K562 (cell line): ENCODE measurements around the gene TMEM217. TPM values are rescaled to one million over a fixed set of nuclear protein-coding genes. Genes with fewer than 3 reads are reported as not detected.

Experiments
- ARID3A ChIP-seq: IDR thresholded peaks from 2 replicates; pipeline ENCODE4 v1.6.1; 2012; ENCODE audit warnings: low read depth, low read length, improper control_type of control experiment, borderline replicate concordance
- BCL6 ChIP-seq: fragments of 250-450 bp; sonication (Bioruptor Pico); IDR thresholded peaks from 2 replicates; pipeline ENCODE4 v1.4.0; 2020
- CC2D1A ChIP-seq: fragments of 450-650 bp; IDR thresholded peaks from 2 replicates; pipeline ENCODE4 v1.6.1; 2017; ENCODE audit warnings: mild to moderate bottlenecking
- FOXK1 ChIP-seq: sonication (generic); formaldehyde crosslinking; IDR thresholded peaks from 2 replicates; pipeline ENCODE4 v1.8.0; 2022; ENCODE audit warnings: missing genetic modification reagents, mild to moderate bottlenecking, borderline replicate concordance
- HMGN3 ChIP-seq: IDR thresholded peaks from 2 replicates; pipeline ENCODE4 v1.6.1; 2011; ENCODE audit warnings: borderline replicate concordance, low read depth, mild to moderate bottlenecking, mixed read lengths, low read length; ENCODE audit not compliant: insufficient read length; ENCODE audit errors: extremely low read depth
- ILF3 ChIP-seq: fragments of 450-650 bp; IDR thresholded peaks from 2 replicates; pipeline ENCODE4 v1.6.1; 2018; ENCODE audit warnings: antibody characterized with exemption, mild to moderate bottlenecking, moderate library complexity, borderline replicate concordance
- KAT7 ChIP-seq: sonication (generic); formaldehyde crosslinking; IDR thresholded peaks from 2 replicates; pipeline ENCODE4 v1.8.0; 2022; ENCODE audit warnings: missing genetic modification reagents, mild to moderate bottlenecking, borderline replicate concordance
- MITF ChIP-seq: IDR thresholded peaks from 2 replicates; pipeline ENCODE4 v1.6.1; 2014; ENCODE audit warnings: antibody characterized with exemption
- POLR3A ChIP-seq: IDR thresholded peaks from 2 replicates; pipeline ENCODE4 v1.6.1; 2011; ENCODE audit warnings: borderline replicate concordance, mild to moderate bottlenecking, moderate library complexity; ENCODE audit not compliant: insufficient read length, insufficient read depth; ENCODE audit errors: extremely low read depth
- PRMT5 ChIP-seq: sonication (generic); formaldehyde crosslinking; IDR thresholded peaks from 2 replicates; pipeline ENCODE4 v1.5.0; 2020; ENCODE audit warnings: missing genetic modification reagents
- PTTG1 ChIP-seq: fragments of 450-650 bp; IDR thresholded peaks from 2 replicates; pipeline ENCODE4 v1.6.1; 2016; ENCODE audit warnings: low read depth, mild to moderate bottlenecking, missing genetic modification characterization, missing compliant biosample characterization
- SMAD2 ChIP-seq: fragments of 150-350 bp; IDR thresholded peaks from 2 replicates; pipeline ENCODE4 v1.6.1; 2014; ENCODE audit warnings: low read depth, mild to moderate bottlenecking, low read length
- XRCC4 ChIP-seq: IDR thresholded peaks from one replicate; pipeline ENCODE4 v1.6.1; 2011; ENCODE audit not compliant: insufficient read depth, insufficient read length; ENCODE audit errors: extremely low read depth
- ZNF707 ChIP-seq: fragments of 250-450 bp; sonication (Bioruptor Pico); conservative IDR thresholded peaks from 2 replicates; pipeline ENCODE4 v1.8.0; 2022; ENCODE audit warnings: inconsistent platforms, mild to moderate bottlenecking, moderate library complexity
- ZNF785 ChIP-seq: fragments of 250-450 bp; sonication (Bioruptor Pico); IDR thresholded peaks from 2 replicates; pipeline ENCODE4 v1.4.0; 2020; ENCODE audit warnings: mild to moderate bottlenecking
- polyA plus RNA-seq, 8 experiments: library from polyadenylated mRNA; depleted of rRNA in 4 of 8; stranded (reverse) in 5 of 8; unstranded in 3 of 8; fragments of >200 nt; fragmentation: Nextera tagmentation in 2 of 8; fragmentation: Illumina TruSeq in 1 of 8; extraction: Ambion mirVana in 2 of 8; extraction: Trizol in 1 of 8; gene quantifications; 2 replicates each; pipeline versions ENCODE4 v1.2.1 to v1.2.3, GENCODE V29; 2011 to 2014; ENCODE audit warnings: inconsistent platforms in 1 of 8, missing spikeins in 1 of 8
- total RNA-seq, 7 experiments: library from RNA; depleted of rRNA in 6 of 7; stranded (reverse); fragments of >200 nt in 6 of 7; fragmentation: Illumina TruSeq in 2 of 7; extraction: Trizol in 2 of 7; gene quantifications; 2 replicates each; pipeline versions ENCODE4 v1.2.1 to v1.2.3, GENCODE V29; 2011 to 2021; ENCODE audit warnings: low replicate concordance in 1 of 7
- TF ChIP-seq, protein P1 (sequence below): fragments of 200-800 bp; sonication (Bioruptor generic); IDR thresholded peaks from 2 replicates; pipeline ENCODE4 v1.6.1; 2017; ENCODE audit warnings: missing genetic modification characterization, missing compliant biosample characterization
- TF ChIP-seq, protein P2 (sequence below): fragments of 450-650 bp; formaldehyde crosslinking; IDR thresholded peaks from 2 replicates; pipeline ENCODE4 v1.4.0; 2020; ENCODE audit warnings: mild to moderate bottlenecking, moderate library complexity
- TF ChIP-seq, protein P3 (sequence below): fragments of 450-650 bp; IDR thresholded peaks from 2 replicates; pipeline ENCODE4 v1.7.1; 2018; ENCODE audit warnings: mild to moderate bottlenecking, low read depth; ENCODE audit not compliant: partially characterized antibody

Gene TMEM217
- total and polyA plus RNA-seq, 9 of the 15 experiments (the other 6 are each of a cell fraction or from before 2014, with no cell fraction given), result 1.3 to 8.0 (median 1.9) TPM

DNA sequence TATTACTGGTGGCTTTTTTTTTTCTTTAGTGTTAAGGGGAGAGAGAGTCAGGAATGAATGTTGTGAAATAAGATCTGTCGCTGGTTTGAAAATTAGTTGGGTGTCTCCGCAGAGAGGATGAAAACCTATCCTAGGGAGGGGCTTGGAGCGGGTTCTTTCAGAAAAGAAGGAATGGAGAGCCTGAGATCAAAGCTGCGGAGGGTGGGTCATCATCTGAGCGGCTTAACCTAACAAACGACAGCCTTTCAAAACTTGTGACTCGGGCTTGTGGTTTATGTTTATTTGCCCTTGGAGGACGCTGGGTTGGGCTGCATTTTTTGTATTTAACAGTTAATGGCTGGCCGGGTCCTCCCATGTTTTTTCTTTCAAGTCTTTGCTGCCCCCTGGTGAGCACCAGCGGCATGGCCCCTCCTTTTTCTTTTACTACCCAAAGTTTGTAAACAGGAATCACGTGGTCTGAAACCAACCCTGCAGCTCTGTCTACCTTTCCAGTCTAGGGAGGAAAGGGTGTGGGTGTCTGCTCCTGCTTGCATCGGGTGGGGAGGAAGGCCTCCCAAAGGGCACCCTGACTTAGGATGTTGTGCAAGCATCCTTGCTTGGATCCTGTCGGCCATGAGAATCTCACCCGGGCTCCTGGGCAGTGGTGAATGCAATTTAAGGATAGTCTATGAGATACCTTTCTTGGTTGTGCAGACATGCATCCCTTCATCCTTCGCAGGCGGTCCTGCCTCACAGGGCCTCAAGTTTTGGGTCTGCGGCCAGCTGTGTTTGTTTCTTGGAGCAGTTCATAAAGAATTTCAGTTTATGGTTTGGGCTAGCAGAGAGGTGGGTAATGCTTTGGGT is 85.8 kb downstream of the TMEM217 start (continued):
- no peak for TF ChIP-seq POLR3A
- TF ChIP-seq MITF, result peak; percentile 62; the same call in 1 of the 2 replicates
- TF ChIP-seq, protein P1, sequence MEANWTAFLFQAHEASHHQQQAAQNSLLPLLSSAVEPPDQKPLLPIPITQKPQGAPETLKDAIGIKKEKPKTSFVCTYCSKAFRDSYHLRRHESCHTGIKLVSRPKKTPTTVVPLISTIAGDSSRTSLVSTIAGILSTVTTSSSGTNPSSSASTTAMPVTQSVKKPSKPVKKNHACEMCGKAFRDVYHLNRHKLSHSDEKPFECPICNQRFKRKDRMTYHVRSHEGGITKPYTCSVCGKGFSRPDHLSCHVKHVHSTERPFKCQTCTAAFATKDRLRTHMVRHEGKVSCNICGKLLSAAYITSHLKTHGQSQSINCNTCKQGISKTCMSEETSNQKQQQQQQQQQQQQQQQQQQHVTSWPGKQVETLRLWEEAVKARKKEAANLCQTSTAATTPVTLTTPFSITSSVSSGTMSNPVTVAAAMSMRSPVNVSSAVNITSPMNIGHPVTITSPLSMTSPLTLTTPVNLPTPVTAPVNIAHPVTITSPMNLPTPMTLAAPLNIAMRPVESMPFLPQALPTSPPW (CRISPR knock-in tag), result peak; percentile 87
- no peak for TF ChIP-seq ILF3
- TF ChIP-seq FOXK1 (CRISPR knock-in tag), result peak; percentile 98
- no peak for TF ChIP-seq ZNF785 (CRISPR knock-in tag)
- no peak; the same call in 1 of the 2 replicates for TF ChIP-seq KAT7 (CRISPR knock-in tag)
- TF ChIP-seq SMAD2, result no peak
- TF ChIP-seq ZNF707 (CRISPR knock-in tag), result no peak
- TF ChIP-seq BCL6 (CRISPR knock-in tag), result no peak
- no peak for TF ChIP-seq HMGN3
- no peak for TF ChIP-seq ARID3A
- TF ChIP-seq, protein P2, sequence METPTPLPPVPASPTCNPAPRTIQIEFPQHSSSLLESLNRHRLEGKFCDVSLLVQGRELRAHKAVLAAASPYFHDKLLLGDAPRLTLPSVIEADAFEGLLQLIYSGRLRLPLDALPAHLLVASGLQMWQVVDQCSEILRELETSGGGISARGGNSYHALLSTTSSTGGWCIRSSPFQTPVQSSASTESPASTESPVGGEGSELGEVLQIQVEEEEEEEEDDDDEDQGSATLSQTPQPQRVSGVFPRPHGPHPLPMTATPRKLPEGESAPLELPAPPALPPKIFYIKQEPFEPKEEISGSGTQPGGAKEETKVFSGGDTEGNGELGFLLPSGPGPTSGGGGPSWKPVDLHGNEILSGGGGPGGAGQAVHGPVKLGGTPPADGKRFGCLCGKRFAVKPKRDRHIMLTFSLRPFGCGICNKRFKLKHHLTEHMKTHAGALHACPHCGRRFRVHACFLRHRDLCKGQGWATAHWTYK (CRISPR knock-in tag), result peak; percentile 77; the same call in 1 of the 2 replicates
- no peak for TF ChIP-seq PRMT5 (CRISPR knock-in tag)
- no peak for TF ChIP-seq PTTG1 (tag)
- peak; percentile 86; the same call in 1 of the 2 replicates for TF ChIP-seq CC2D1A
- no peak for TF ChIP-seq XRCC4
- TF ChIP-seq, protein P3, sequence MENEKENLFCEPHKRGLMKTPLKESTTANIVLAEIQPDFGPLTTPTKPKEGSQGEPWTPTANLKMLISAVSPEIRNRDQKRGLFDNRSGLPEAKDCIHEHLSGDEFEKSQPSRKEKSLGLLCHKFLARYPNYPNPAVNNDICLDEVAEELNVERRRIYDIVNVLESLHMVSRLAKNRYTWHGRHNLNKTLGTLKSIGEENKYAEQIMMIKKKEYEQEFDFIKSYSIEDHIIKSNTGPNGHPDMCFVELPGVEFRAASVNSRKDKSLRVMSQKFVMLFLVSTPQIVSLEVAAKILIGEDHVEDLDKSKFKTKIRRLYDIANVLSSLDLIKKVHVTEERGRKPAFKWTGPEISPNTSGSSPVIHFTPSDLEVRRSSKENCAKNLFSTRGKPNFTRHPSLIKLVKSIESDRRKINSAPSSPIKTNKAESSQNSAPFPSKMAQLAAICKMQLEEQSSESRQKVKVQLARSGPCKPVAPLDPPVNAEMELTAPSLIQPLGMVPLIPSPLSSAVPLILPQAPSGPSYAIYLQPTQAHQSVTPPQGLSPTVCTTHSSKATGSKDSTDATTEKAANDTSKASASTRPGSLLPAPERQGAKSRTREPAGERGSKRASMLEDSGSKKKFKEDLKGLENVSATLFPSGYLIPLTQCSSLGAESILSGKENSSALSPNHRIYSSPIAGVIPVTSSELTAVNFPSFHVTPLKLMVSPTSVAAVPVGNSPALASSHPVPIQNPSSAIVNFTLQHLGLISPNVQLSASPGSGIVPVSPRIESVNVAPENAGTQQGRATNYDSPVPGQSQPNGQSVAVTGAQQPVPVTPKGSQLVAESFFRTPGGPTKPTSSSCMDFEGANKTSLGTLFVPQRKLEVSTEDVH, result peak; percentile 68
